ENCODE data around the gene MT1E.
"Not testable (repeated sequence)": the region's sequence is repeated elsewhere in the genome, so short reads cannot be mapped to it uniquely, and the experiment has no call there.

MT1E gene

DNA sequence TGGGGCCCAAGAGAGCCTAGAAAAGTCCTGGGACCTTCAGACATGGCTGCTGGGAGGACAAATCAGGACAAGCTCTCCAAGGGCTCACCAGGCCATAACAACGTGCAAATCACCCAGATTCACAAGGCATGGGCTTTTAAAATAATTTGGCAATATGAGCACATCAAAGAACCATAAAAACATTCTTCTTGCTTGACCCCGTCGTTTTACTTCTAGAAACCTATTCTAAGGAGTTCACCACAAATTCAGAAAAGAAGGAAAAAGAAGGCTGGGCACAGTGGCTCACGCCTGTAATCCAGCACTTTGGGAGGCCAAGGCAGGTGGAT is 48.3 kb upstream of the MT1E start (continued):
- TF ChIP-seq, protein P1, sequence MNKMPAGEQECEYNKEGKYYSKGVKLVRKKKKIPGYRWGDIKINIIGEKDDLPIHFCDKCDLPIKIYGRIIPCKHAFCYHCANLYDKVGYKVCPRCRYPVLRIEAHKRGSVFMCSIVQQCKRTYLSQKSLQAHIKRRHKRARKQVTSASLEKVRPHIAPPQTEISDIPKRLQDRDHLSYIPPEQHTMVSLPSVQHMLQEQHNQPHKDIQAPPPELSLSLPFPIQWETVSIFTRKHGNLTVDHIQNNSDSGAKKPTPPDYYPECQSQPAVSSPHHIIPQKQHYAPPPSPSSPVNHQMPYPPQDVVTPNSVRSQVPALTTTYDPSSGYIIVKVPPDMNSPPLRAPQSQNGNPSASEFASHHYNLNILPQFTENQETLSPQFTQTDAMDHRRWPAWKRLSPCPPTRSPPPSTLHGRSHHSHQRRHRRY (tag by site-specific recombination; IDR thresholded peaks at IDR 0.05) = no peak
- TF ChIP-seq ZNF626 (tag by site-specific recombination; IDR thresholded peaks at IDR 0.05) (no peak), ZNF416 (tag by site-specific recombination; IDR thresholded peaks at IDR 0.05) (no peak), ZNF16 (tag by site-specific recombination; IDR thresholded peaks at IDR 0.05; ENCODE audit: low read depth) (no peak), ZNF2 (tag by site-specific recombination; IDR thresholded peaks at IDR 0.05) (no peak), EGR2 (tag by site-specific recombination; IDR thresholded peaks at IDR 0.05; ENCODE audit: low read depth) (no peak), ZNF514 (tag by site-specific recombination; IDR thresholded peaks at IDR 0.05) (no peak), KLF16 (tag by site-specific recombination; IDR thresholded peaks at IDR 0.05) (no peak), ZNF24 (tag by site-specific recombination; IDR thresholded peaks at IDR 0.05) (no peak), ZNF394 (tag by site-specific recombination; IDR thresholded peaks at IDR 0.05; ENCODE audit: borderline replicate concordance) (no peak), SALL2 (tag by site-specific recombination; IDR thresholded peaks at IDR 0.05; ENCODE audit: borderline replicate concordance) (no peak), ZNF426 (tag by site-specific recombination; IDR thresholded peaks at IDR 0.05) (no peak)

DNA sequence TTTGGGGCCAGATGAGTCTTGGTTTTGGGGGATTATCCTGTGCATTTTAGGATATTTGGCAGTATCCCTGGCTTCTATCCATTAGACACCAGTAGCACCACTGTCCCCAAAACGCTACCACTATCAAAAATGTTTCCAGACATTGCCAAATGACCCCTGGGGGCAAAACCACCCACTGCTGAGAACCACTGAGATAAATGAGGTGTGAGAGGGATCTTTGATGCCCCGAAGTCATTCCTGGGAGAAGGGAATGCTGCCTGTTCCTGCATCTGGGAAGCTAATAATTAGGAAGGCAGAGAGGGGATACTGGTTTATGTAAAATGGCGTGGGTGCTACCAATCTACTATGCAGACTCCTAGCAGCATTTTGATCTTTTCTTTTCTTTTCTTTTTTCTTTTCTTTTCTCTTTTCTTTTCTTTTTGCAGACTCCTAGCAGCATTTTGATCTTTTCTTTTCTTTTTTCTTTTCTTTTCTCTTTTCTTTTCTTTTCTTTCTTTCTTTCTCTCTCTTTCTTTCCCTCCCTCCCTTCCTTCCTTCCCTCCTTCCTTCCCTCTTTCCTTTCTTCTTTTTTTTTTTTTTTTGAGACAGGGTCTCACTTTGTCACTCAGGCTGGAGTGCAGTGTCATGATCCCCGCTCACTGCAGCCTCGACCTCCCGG is 45.1 kb upstream of the MT1E start:
- Histone ChIP-seq H3K27ac (ENCODE audit: extremely low read depth, low read depth, low read length) (no peak overlapping the region), H3K4me3 (ENCODE audit: low read depth, low read length) (no peak overlapping the region), H3K9me3 (ENCODE audit: control insufficient read depth, insufficient read depth, low read depth, low read length) (no peaks in the 10 kb centered on the region), H3K36me3 (ENCODE audit: control insufficient read depth in 2 of 2, insufficient read depth in 1 of 2, low read length in 2 of 2) (no peaks in the 10 kb centered on the region), H3K4me1 (ENCODE audit: control insufficient read depth, insufficient read depth, low read length) (no peaks in the 10 kb centered on the region)
- TF ChIP-seq GLI2 (tag by site-specific recombination; IDR thresholded peaks at IDR 0.05; ENCODE audit: borderline replicate concordance, low read depth) (no peak), ZNF664 (tag by site-specific recombination; IDR thresholded peaks at IDR 0.05) (no peak), ZNF423 (tag by site-specific recombination; IDR thresholded peaks at IDR 0.05) (no peak), ZNF366 (tag by site-specific recombination; conservative IDR thresholded peaks at IDR 0.05) (peak; percentile 79)
- TF ChIP-seq, protein P2, sequence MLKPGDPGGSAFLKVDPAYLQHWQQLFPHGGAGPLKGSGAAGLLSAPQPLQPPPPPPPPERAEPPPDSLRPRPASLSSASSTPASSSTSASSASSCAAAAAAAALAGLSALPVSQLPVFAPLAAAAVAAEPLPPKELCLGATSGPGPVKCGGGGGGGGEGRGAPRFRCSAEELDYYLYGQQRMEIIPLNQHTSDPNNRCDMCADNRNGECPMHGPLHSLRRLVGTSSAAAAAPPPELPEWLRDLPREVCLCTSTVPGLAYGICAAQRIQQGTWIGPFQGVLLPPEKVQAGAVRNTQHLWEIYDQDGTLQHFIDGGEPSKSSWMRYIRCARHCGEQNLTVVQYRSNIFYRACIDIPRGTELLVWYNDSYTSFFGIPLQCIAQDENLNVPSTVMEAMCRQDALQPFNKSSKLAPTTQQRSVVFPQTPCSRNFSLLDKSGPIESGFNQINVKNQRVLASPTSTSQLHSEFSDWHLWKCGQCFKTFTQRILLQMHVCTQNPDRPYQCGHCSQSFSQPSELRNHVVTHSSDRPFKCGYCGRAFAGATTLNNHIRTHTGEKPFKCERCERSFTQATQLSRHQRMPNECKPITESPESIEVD (tag by site-specific recombination; IDR thresholded peaks at IDR 0.05) = no peak
- ChIA-PET CTCF (interaction anchor here (0.7 to 1.3 kb wide), 2 partner anchors 20 to 27 kb away, joined by 3 read pairs; no protein-coding TSS in a partner anchor), POLR2A (no interaction called here)

DNA sequence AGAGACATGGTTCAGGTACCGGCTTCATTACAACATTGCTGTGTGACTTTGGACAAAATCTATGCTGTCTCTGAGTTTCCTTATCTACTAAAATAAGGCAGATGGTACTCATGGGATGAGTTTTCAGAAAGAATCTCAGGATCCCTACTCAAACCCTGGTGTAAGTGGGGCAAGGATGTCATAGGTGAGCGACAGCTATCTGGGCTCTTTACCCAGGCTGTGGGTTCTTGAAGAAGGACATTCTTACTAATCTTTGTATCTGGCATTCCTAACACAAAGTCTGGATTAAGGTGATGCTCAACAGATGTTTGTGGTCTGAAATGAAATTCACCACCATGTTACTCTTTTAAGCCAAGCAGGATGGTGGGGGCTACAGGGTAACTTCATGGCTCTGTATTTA is 42.7 kb upstream of the MT1E start:
- H3K27ac ChIP-seq (ENCODE audit: extremely low read depth, low read depth, low read length); H3K36me3 ChIP-seq (ENCODE audit: control insufficient read depth in 2 of 2, insufficient read depth in 1 of 2, low read length in 2 of 2); POLR2A ChIA-PET; H3K9me3 ChIP-seq (ENCODE audit: control insufficient read depth, insufficient read depth, low read depth, low read length); H3K4me1 ChIP-seq (ENCODE audit: control insufficient read depth, insufficient read depth, low read length); H3K4me3 ChIP-seq (ENCODE audit: low read depth, low read length): not testable (repeated sequence)
- CTCF ChIA-PET = interaction anchor here (1.2 to 1.6 kb wide), 3 partner anchors 21 to 119 kb away, joined by 3 to 8 read pairs (median 4); no protein-coding TSS in a partner anchor

All from HEK293 (cell line).